Adrenal gland (tissue), 12 donors: ENCODE data around the gene METTL27. TPM values are rescaled to one million over a fixed set of nuclear protein-coding genes. Genes with fewer than 3 reads are reported as not detected.
A peak's percentile ranks its signal among the peaks of the same experiment; 100 is the strongest.

Experiments used
- DNase-seq, 7 donors: peaks; one replicate each; pipeline ENCODE4 v3.0.0-alpha.2; 2019 to 2020
- H3K27ac ChIP-seq, 5 donors: fragments of 200-600 bp; sonication (generic) in 4 of 5; 1 replicate in 3 of 5; 2 replicates in 2 of 5; pipeline versions ENCODE4 v1.5.1 to v1.8.0; 2016 to 2020; ENCODE audit warnings: mild to moderate bottlenecking in 1 of 5
- H3K27me3 ChIP-seq: fragments of 200-600 bp; 2 replicates; pipeline ENCODE4 v1.8.0; 2021
- H3K36me3 ChIP-seq, 2 donors: fragments of 200-600 bp; replicated peaks in 1 of 2; 1 replicate in 1 of 2; 2 replicates in 1 of 2; pipeline versions ENCODE4 v1.5.1 to v1.8.0; 2018 to 2022
- H3K4me1 ChIP-seq, 2 donors: fragments of 200-600 bp; replicated peaks in 1 of 2; 1 replicate in 1 of 2; 2 replicates in 1 of 2; pipeline versions ENCODE4 v1.5.1 to v1.8.0; 2018 to 2021
- H3K4me3 ChIP-seq, 4 donors: fragments of 200-600 bp; sonication (generic) in 3 of 4; one replicate each; pipeline ENCODE4 v1.5.1; 2016 to 2018
- H3K9me3 ChIP-seq, 3 donors: fragments of 200-600 bp; sonication (generic) in 1 of 3; replicated peaks in 1 of 3; 1 replicate in 2 of 3; 2 replicates in 1 of 3; pipeline versions ENCODE4 v1.5.1 to v1.8.0; 2016 to 2021
- CTCF ChIP-seq, 6 experiments: fragments of 450-650 bp in 4 of 6; fragments of 200-600 bp in 2 of 6; sonication (generic) in 1 of 6; IDR thresholded peaks; 1 replicate in 5 of 6; 2 replicates in 1 of 6; pipeline versions ENCODE4 v1.5.1 to v1.8.0; 2016 to 2021; ENCODE audit warnings: antibody characterized with exemption in 6 of 6, mild to moderate bottlenecking in 2 of 6, moderate library complexity in 1 of 6
- POLR2A ChIP-seq, 2 donors: fragments of 450-650 bp; IDR thresholded peaks; one replicate each; pipeline ENCODE4 v1.6.1; 2017; ENCODE audit warnings: antibody characterized with exemption in 2 of 2, mild to moderate bottlenecking in 2 of 2, moderate library complexity in 1 of 2
- WGBS, 4 donors: extraction: QIAGEN DNeasy Blood & Tissue Kit in 2 of 4; methylation state at CpG; one replicate each; pipeline versions ENCODE4 v1.1.5 to v1.1.7; 2013 to 2017; 5-methylcytosine and 5-hydroxymethylcytosine counted together
- intact Hi-C, 2 donors: fragments of 100-400 bp; cut with DNase I; formaldehyde crosslinking; loops; one replicate each; pipeline versions ENCODE4 v1.14.1 to v1.15.0; 2022 to 2023
- polyA plus RNA-seq, 3 donors: library from polyadenylated mRNA; stranded (reverse); fragments of 200-250 nt in 2 of 3; fragments of 350-450 nt in 1 of 3; fragmentation: Illumina TruSeq in 1 of 3; extraction: RNeasy Lipid Tissue Mini Kit (QIAGEN cat#74804) in 1 of 3; gene quantifications; one replicate each; pipeline ENCODE4 v1.2.3, GENCODE V29; 2013 to 2014
- total RNA-seq, 9 donors: library from RNA; depleted of rRNA in 4 of 9; stranded (reverse); fragments of >200 nt in 4 of 9; fragments of 120-200 nt in 1 of 9; fragmentation: NEBNext Ultra II Directional in 1 of 9; extraction: Animal tissue kit (Norgen Biotek cat#: 25700) in 1 of 9; gene quantifications; one replicate each; pipeline versions ENCODE4 v1.1.0 to v1.2.4, GENCODE V29; 2013 to 2023
- donor health status: healthy with polysubstance abuse.
- donor health status: Bipolar disorder and iron deficiency.
- donor health status: DM: yes; HTN: yes; CAD: no.
- donor health status: DM: no; HTN: no; CAD: no.
- donor health status: DM: no; HTN: no; CAD: no.
- donor health status: DM: yes; HTN: yes; CAD: no.

METTL27 gene
- total and polyA plus RNA-seq, 12 donors: 0.40 to 8.3 (median 2.6) TPM; not detected in 1

GRCh38 chr7:73831834-73832651 is 10.3 kb downstream of the METTL27 start:
- no peak overlapping the region for H3K4me3 ChIP-seq
- 33 to 54% (median 50%) methylated on average over 8 to 16 of the region's 16 CpGs for WGBS, 4 donors
- no peak for TF ChIP-seq POLR2A (IDR thresholded peaks at IDR 0.05)
- TF ChIP-seq CTCF (IDR thresholded peaks at IDR 0.05): no peak
- H3K36me3 ChIP-seq: no peaks in the 10 kb centered on the region
- peak overlapping the region in 2 of 5 donors; percentile 8 to 41 for H3K27ac ChIP-seq
- peak in 4 of 7 donors; percentile 39 to 57 (median 52) for DNase-seq
- intact Hi-C loops: no loop called here
- no peaks in the 10 kb centered on the region for H3K9me3 ChIP-seq
- H3K27me3 ChIP-seq: no peaks in the 10 kb centered on the region
- peaks cover 11 to 26% of the 10 kb centered on the region in 2 donors for H3K4me1 ChIP-seq

- H3K4me1 ChIP-seq: peaks cover 11 to 26% of the 10 kb centered on the region in 2 donors
- no peaks in the 10 kb centered on the region for H3K27me3 ChIP-seq
- DNase-seq: no peak
- H3K27ac ChIP-seq: peak overlapping the region in 1 of 5 donors; percentile 41
- H3K9me3 ChIP-seq: no peaks in the 10 kb centered on the region
- WGBS, 4 donors: 70 to 81% (median 74%) methylated on average over 5 to 16 of the region's 16 CpGs
- TF ChIP-seq CTCF (IDR thresholded peaks at IDR 0.05) (no peak), POLR2A (IDR thresholded peaks at IDR 0.05) (no peak)
- no peaks in the 10 kb centered on the region for H3K36me3 ChIP-seq
- no peak overlapping the region for H3K4me3 ChIP-seq
- intact Hi-C loops: no loop called here
Observed at GRCh38 chr7:73831584-73831833, 10.8 kb downstream of the METTL27 start.

- no peaks in the 10 kb centered on the region for H3K36me3 ChIP-seq
- no peak within 1 kb of the TSS for H3K4me3 ChIP-seq
- TF ChIP-seq POLR2A (IDR thresholded peaks at IDR 0.05) (no peak), CTCF (IDR thresholded peaks at IDR 0.05) (no peak)
- no peaks in the 10 kb centered on the region for H3K27me3 ChIP-seq
- H3K4me1 ChIP-seq: peaks cover 11 to 26% of the 10 kb centered on the region in 2 donors
- 56 to 80% (median 76%) methylated on average over 7 to 42 of the region's 42 CpGs for WGBS, 4 donors
- DNase-seq: no peak
- no peaks in the 10 kb centered on the region for H3K9me3 ChIP-seq
- peak within 1 kb of the TSS in 2 of 5 donors; percentile 8 to 41 for H3K27ac ChIP-seq
- intact Hi-C loops: no loop called here
Observed at GRCh38 chr7:73830681-73831583, 11.4 kb downstream of the METTL27 start, which contains the start of gene CLDN4. TSS of gene CLDN4 (plus strand) at chr7:73830996. CDS start at chr7:73831202, 206 bp downstream.
